Large intestine (tissue), 3 donors: ENCODE data around the gene SSNA1. TPM values are rescaled to one million over a fixed set of nuclear protein-coding genes. Genes with fewer than 3 reads are reported as not detected.
A peak's percentile ranks its signal among the peaks of the same experiment; 100 is the strongest.

Experiments used
- DNase-seq, 2 donors: peaks; one replicate each; pipeline versions ENCODE4 v3.0.0 to v3.0.0-alpha.2; 2013
- H3K27ac ChIP-seq: one replicate; pipeline ENCODE4 v1.5.1; 2013; ENCODE audit warnings: low read length
- H3K27me3 ChIP-seq: 2 replicates; pipeline ENCODE4 v1.6.1; 2013; ENCODE audit warnings: low read length; ENCODE audit not compliant: control insufficient read depth, insufficient read depth
- H3K36me3 ChIP-seq: 2 replicates; pipeline ENCODE4 v1.6.1; 2013; ENCODE audit warnings: low read length; ENCODE audit not compliant: control insufficient read depth, insufficient read depth
- H3K4me1 ChIP-seq: one replicate; pipeline ENCODE4 v1.6.1; 2013; ENCODE audit warnings: low read length; ENCODE audit not compliant: control insufficient read depth, insufficient read depth
- H3K4me3 ChIP-seq: one replicate; pipeline ENCODE4 v1.5.1; 2013; ENCODE audit warnings: low read length
- H3K9me3 ChIP-seq: one replicate; pipeline ENCODE4 v1.6.1; 2013; ENCODE audit warnings: mild to moderate bottlenecking, low read depth, low read length, moderate library complexity; ENCODE audit not compliant: control insufficient read depth
- WGBS: methylation state at CpG from one replicate; pipeline ENCODE4 v1.1.5; 2013; ENCODE audit warnings: low lambda C conversion rate; ENCODE audit not compliant: insufficient coverage; 5-methylcytosine and 5-hydroxymethylcytosine counted together
- polyA plus RNA-seq: library from polyadenylated mRNA; unstranded; fragments of 120-200 nt; gene quantifications from one replicate; pipeline ENCODE4 v1.2.1, GENCODE V29; 2013

The SSNA1 gene
- polyA plus RNA-seq, 1 donor, result 66.0 TPM

- WGBS, result no CpG with 5 or more reads among the region's 17 CpGs
- Histone ChIP-seq H3K4me3 (no peak overlapping the region), H3K36me3 (peaks cover 37% of the 10 kb centered on the region), H3K27ac (no peak overlapping the region), H3K9me3 (peaks cover 6% of the 10 kb centered on the region), H3K27me3 (peaks cover 28% of the 10 kb centered on the region), H3K4me1 (peaks cover 7% of the 10 kb centered on the region)
- peak; percentile 23 to 55 for DNase-seq
Measured at GRCh38 chr9:137176302-137177182, 11.9 kb upstream of the SSNA1 start.

GRCh38 chr9:137178201-137178938 is 10.1 kb upstream of the SSNA1 start:
- Histone ChIP-seq H3K4me1 (peaks cover 5% of the 10 kb centered on the region), H3K27me3 (peaks cover 13% of the 10 kb centered on the region), H3K9me3 (peaks cover 6% of the 10 kb centered on the region), H3K4me3 (no peak overlapping the region), H3K36me3 (peaks cover 52% of the 10 kb centered on the region), H3K27ac (no peak overlapping the region)
- no peak for DNase-seq
- WGBS, result no CpG with 5 or more reads among the region's 23 CpGs

GRCh38 chr9:137178939-137179630 is 9.4 kb upstream of the SSNA1 start:
- peaks cover 5% of the 10 kb centered on the region for H3K4me1 ChIP-seq
- WGBS, result no CpG with 5 or more reads among the region's 19 CpGs
- peaks cover 6% of the 10 kb centered on the region for H3K9me3 ChIP-seq
- no peak for DNase-seq
- H3K27me3 ChIP-seq, result peaks cover 8% of the 10 kb centered on the region
- peaks cover 59% of the 10 kb centered on the region for H3K36me3 ChIP-seq
- H3K4me3 ChIP-seq, result no peak overlapping the region
- H3K27ac ChIP-seq, result no peak overlapping the region

GRCh38 chr9:137179761-137180160 is 8.7 kb upstream of the SSNA1 start:
- Histone ChIP-seq H3K4me3 (no peak overlapping the region), H3K27me3 (peaks cover 5% of the 10 kb centered on the region), H3K36me3 (peaks cover 66% of the 10 kb centered on the region), H3K9me3 (peaks cover 6% of the 10 kb centered on the region), H3K4me1 (peaks cover 5% of the 10 kb centered on the region), H3K27ac (no peak overlapping the region)
- WGBS, result no CpG with 5 or more reads among the region's 17 CpGs
- DNase-seq, result no peak

GRCh38 chr9:137180491-137180890 is 8.0 kb upstream of the SSNA1 start:
- peaks cover under 1% of the 10 kb centered on the region for H3K4me1 ChIP-seq
- H3K36me3 ChIP-seq, result peaks cover 73% of the 10 kb centered on the region
- no peak for DNase-seq
- H3K4me3 ChIP-seq, result no peak overlapping the region
- no CpG with 5 or more reads among the region's 20 CpGs for WGBS
- no peaks in the 10 kb centered on the region for H3K27me3 ChIP-seq
- no peaks in the 10 kb centered on the region for H3K9me3 ChIP-seq
- no peak overlapping the region for H3K27ac ChIP-seq

GRCh38 chr9:137181680-137182079 is 6.8 kb upstream of the SSNA1 start:
- H3K36me3 ChIP-seq, result peaks cover 84% of the 10 kb centered on the region
- DNase-seq, result no peak
- H3K9me3 ChIP-seq, result no peaks in the 10 kb centered on the region
- no peaks in the 10 kb centered on the region for H3K27me3 ChIP-seq
- H3K4me1 ChIP-seq, result peaks cover 5% of the 10 kb centered on the region
- no peak overlapping the region for H3K27ac ChIP-seq
- no peak overlapping the region for H3K4me3 ChIP-seq
- no CpG with 5 or more reads among the region's 22 CpGs for WGBS

- no CpG with 5 or more reads among the region's 17 CpGs for WGBS
- H3K4me3 ChIP-seq, result no peak overlapping the region
- no peaks in the 10 kb centered on the region for H3K27me3 ChIP-seq
- no peak for DNase-seq
- no peak overlapping the region for H3K27ac ChIP-seq
- H3K9me3 ChIP-seq, result no peaks in the 10 kb centered on the region
- peaks cover 87% of the 10 kb centered on the region for H3K36me3 ChIP-seq
- H3K4me1 ChIP-seq, result peaks cover 16% of the 10 kb centered on the region
Measured at GRCh38 chr9:137182836-137183235, 5.6 kb upstream of the SSNA1 start.

- no peak for DNase-seq
- no CpG with 5 or more reads among the region's 27 CpGs for WGBS
- Histone ChIP-seq H3K27ac (no peak overlapping the region), H3K4me1 (peaks cover 16% of the 10 kb centered on the region), H3K4me3 (no peak overlapping the region), H3K36me3 (peaks cover 76% of the 10 kb centered on the region), H3K9me3 (no peaks in the 10 kb centered on the region), H3K27me3 (no peaks in the 10 kb centered on the region)
Measured at GRCh38 chr9:137183980-137184595, 4.4 kb upstream of the SSNA1 start.

- no peak overlapping the region for H3K27ac ChIP-seq
- no peak overlapping the region for H3K4me3 ChIP-seq
- no peaks in the 10 kb centered on the region for H3K9me3 ChIP-seq
- DNase-seq, result no peak
- peaks cover 24% of the 10 kb centered on the region for H3K4me1 ChIP-seq
- no peaks in the 10 kb centered on the region for H3K27me3 ChIP-seq
- H3K36me3 ChIP-seq, result peaks cover 71% of the 10 kb centered on the region
- no CpG with 5 or more reads among the region's 48 CpGs for WGBS
Measured at GRCh38 chr9:137184881-137185660, 3.4 kb upstream of the SSNA1 start.
